ENCODE data around the gene ENGASE. TPM values are rescaled to one million over a fixed set of nuclear protein-coding genes. Genes with fewer than 3 reads are reported as not detected.

ENGASE gene
- total RNA-seq, 1 donor from 2014 or later: 51.5 TPM

GRCh38 chr17:79075446-79075750, 774 bp downstream of the ENGASE start:
- no peak for DNase-seq
- peaks cover 9% of the 10 kb centered on the region for H3K9me3 Mint-ChIP-seq (ENCODE audit: unreplicated experiment)
- no peak for TF ChIP-seq CTCF (IDR thresholded peaks at IDR 0.05; ENCODE audit: partially characterized antibody, unreplicated experiment)
- H3K4me1 Mint-ChIP-seq (ENCODE audit: low read depth, unreplicated experiment): peaks cover 6% of the 10 kb centered on the region
- peak overlapping the region; percentile 26 for H3K27ac Mint-ChIP-seq (ENCODE audit: unreplicated experiment)
- peaks cover 9% of the 10 kb centered on the region for H3K27me3 Mint-ChIP-seq (ENCODE audit: unreplicated experiment)
- peak overlapping the region; percentile 90 for H3K4me3 Mint-ChIP-seq (ENCODE audit: unreplicated experiment)
- H3K36me3 Mint-ChIP-seq (ENCODE audit: unreplicated experiment): no peaks in the 10 kb centered on the region

- Mint-ChIP-seq H3K9me3 (ENCODE audit: unreplicated experiment) (peaks cover 9% of the 10 kb centered on the region), H3K36me3 (ENCODE audit: unreplicated experiment) (no peaks in the 10 kb centered on the region), H3K4me1 (ENCODE audit: low read depth, unreplicated experiment) (peaks cover 6% of the 10 kb centered on the region), H3K27ac (ENCODE audit: unreplicated experiment) (no peak overlapping the region), H3K4me3 (ENCODE audit: unreplicated experiment) (peak overlapping the region; percentile 90), H3K27me3 (ENCODE audit: unreplicated experiment) (peaks cover 9% of the 10 kb centered on the region)
- TF ChIP-seq CTCF (IDR thresholded peaks at IDR 0.05; ENCODE audit: partially characterized antibody, unreplicated experiment): no peak
- no peak for DNase-seq
Observed at GRCh38 chr17:79075861-79076406, 1.3 kb downstream of the ENGASE start.

- peaks cover 13% of the 10 kb centered on the region for H3K27me3 Mint-ChIP-seq (ENCODE audit: unreplicated experiment)
- no peak for TF ChIP-seq CTCF (IDR thresholded peaks at IDR 0.05; ENCODE audit: partially characterized antibody, unreplicated experiment)
- peaks cover 11% of the 10 kb centered on the region for H3K9me3 Mint-ChIP-seq (ENCODE audit: unreplicated experiment)
- no peak overlapping the region for H3K4me3 Mint-ChIP-seq (ENCODE audit: unreplicated experiment)
- no peaks in the 10 kb centered on the region for H3K36me3 Mint-ChIP-seq (ENCODE audit: unreplicated experiment)
- peaks cover 10% of the 10 kb centered on the region for H3K4me1 Mint-ChIP-seq (ENCODE audit: low read depth, unreplicated experiment)
- DNase-seq: peak; percentile 4
- no peak overlapping the region for H3K27ac Mint-ChIP-seq (ENCODE audit: unreplicated experiment)
Observed at GRCh38 chr17:79077587-79077986, 3.0 kb downstream of the ENGASE start.

GRCh38 chr17:79078476-79079190, 4.0 kb downstream of the ENGASE start:
- Mint-ChIP-seq H3K36me3 (ENCODE audit: unreplicated experiment) (no peaks in the 10 kb centered on the region), H3K4me3 (ENCODE audit: unreplicated experiment) (no peak overlapping the region), H3K27me3 (ENCODE audit: unreplicated experiment) (peaks cover 13% of the 10 kb centered on the region), H3K27ac (ENCODE audit: unreplicated experiment) (no peak overlapping the region), H3K9me3 (ENCODE audit: unreplicated experiment) (peaks cover 11% of the 10 kb centered on the region), H3K4me1 (ENCODE audit: low read depth, unreplicated experiment) (peaks cover 11% of the 10 kb centered on the region)
- no peak for TF ChIP-seq CTCF (IDR thresholded peaks at IDR 0.05; ENCODE audit: partially characterized antibody, unreplicated experiment)
- peak; percentile 27 for DNase-seq

- H3K36me3 Mint-ChIP-seq (ENCODE audit: unreplicated experiment): no peaks in the 10 kb centered on the region
- H3K4me1 Mint-ChIP-seq (ENCODE audit: low read depth, unreplicated experiment): peaks cover 11% of the 10 kb centered on the region
- no peak for TF ChIP-seq CTCF (IDR thresholded peaks at IDR 0.05; ENCODE audit: partially characterized antibody, unreplicated experiment)
- peaks cover 14% of the 10 kb centered on the region for H3K27me3 Mint-ChIP-seq (ENCODE audit: unreplicated experiment)
- H3K9me3 Mint-ChIP-seq (ENCODE audit: unreplicated experiment): peaks cover 8% of the 10 kb centered on the region
- H3K4me3 Mint-ChIP-seq (ENCODE audit: unreplicated experiment): no peak overlapping the region
- peak; percentile 2 for DNase-seq
- no peak overlapping the region for H3K27ac Mint-ChIP-seq (ENCODE audit: unreplicated experiment)
Observed at GRCh38 chr17:79079421-79080200, 5.0 kb downstream of the ENGASE start.
